ENCODE measurements around the gene RBM17.
"Not testable (repeated sequence)": the region's sequence is repeated elsewhere in the genome, so short reads cannot be mapped to it uniquely, and the experiment has no call there.

RBM17 gene

DNA sequence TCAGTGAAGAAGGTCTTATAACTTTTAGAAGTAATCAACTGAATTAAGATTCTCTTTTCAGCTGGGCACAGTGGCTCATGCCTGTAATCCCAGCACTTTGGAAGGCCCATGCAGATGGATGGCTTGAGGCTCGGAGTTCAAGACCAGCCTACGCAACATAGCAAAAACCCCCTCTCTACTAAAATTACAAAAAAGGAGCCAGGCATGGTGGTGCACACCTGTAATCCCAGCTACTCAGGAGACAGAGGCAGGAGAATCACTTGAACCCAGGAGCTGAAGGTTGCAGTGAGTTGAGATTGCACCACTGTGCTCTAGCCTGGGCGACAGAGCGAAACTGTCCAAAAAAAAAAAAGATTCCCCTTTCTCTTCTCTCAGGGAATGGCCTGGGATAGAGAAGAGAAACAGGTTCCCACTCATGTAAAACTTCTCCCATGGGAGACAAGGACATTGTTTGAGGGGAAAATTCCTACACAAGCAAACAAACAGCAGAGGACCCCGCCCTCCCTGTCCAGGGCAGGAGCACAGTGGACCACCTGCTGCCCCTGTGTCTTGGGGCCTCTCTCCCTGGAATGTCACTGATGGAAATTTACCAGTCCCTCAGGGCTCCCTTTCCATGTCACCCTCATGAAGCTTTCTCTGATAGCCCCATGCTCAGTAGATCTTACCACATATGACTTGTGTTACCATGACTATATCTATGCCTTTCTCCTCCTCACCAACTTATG is 32.3 kb upstream of the RBM17 start:
- DNase-seq, result no peak

- DNase-seq, result no peak
Measured at GRCh38 chr10:6058682-6059475, 30.0 kb upstream of the RBM17 start.

GRCh38 chr10:6059506-6059905 is 29.3 kb upstream of the RBM17 start:
- no peak for DNase-seq

DNA sequence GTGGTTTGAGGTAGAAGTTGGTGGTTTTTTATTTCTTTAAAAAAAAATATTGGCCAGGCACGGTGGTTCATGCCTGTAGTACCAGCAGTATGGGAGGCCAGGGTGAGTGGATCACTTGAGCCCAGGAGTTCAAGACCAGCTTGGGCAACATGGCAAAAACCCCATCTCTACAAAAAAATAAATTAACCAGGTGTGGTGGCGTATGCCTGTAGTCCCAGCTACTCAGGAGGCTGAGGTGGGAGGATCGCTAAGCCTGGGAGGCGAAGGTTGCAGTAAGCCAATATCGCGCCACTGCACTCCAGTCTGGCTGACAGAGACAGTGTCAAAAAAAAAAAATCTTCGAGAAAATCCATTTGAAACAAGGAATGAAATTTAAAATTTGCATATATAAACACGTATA is 27.8 kb upstream of the RBM17 start:
- DNase-seq, result no peak

DNA sequence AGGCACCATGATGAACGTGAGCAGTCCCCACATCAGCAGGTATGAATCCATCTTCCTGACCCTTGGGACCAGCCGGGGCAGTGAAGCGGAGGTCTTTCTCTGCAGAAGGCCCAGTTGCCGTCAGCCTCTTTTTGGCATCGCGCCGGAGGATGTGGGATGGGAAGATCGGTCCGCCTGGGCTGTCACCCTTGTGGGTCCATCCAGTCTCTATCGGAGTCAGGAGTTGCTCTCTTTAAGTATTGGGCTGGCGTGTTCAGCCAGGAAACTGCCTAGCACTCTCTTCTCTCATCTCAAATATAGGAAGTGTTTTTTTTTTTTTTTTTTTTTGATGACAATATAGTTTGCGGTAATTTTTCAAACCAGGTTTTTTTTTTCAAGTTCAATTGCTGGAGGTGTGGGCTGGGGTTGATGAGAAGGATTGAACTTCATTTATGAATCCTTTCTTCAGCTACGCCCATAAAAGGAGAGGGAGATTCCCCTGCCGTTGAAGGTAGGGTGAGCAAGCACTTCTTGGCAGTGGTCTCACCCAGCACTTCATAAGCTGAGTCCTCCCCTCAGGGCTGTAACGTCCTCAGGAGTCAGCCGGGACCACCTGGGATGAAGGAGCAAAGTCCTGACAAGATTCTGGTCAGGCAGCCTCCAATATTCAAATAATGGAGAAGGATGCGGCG is 26.6 kb upstream of the RBM17 start, which contains the start of gene IL2RA:
Gene IL2RA (minus strand): TSS at position 267 of the 671 bp plus-strand sequence. CDS start 216 bp downstream, at position 51.
- DNase-seq, result no peak

DNA sequence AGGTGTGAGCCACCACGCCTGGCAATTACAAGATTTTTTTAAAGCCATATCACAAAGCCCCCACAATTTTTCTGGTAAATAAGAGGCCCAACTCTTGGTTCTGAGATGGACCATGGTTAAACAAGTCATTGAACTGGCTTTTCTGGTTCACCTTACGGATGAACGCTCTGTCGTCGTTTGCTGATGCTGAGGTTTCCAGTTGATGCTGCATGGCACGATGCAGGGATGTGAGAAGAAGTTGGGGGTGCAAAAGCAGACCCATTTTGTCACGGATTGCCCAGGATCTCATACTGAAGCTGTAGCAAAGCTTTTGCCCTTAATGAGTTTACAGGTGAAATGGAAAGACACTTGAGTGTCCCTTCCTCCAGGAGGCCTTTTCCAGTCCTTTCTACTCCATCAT is 24.7 kb upstream of the RBM17 start:
- no peak for DNase-seq

GRCh38 chr10:6064726-6065125 is 24.1 kb upstream of the RBM17 start:
- not testable (repeated sequence) for DNase-seq

- no peak for DNase-seq
Measured at GRCh38 chr10:6065406-6065805, 23.4 kb upstream of the RBM17 start.

GRCh38 chr10:6065835-6066234 is 23.0 kb upstream of the RBM17 start:
- DNase-seq, result no peak

DNA sequence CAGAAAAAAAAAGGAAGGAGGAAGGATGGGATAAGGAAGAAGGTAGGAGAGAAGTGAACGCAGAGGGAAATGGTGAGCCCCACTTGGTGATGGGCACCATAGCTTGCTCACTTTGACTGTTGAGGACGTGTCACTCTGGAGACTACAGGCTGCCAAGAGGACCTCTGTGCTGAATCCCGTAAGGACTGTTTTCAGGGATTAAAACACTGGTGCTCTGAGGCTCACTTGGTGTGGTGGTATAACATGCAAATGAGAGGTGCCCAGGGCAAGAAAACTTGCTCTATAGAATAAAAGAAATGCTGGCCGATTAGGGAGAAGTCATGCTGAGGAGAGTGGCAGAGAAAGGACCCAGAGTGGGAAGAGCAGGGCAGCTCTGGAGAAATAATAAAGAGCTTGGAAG is 21.4 kb upstream of the RBM17 start:
- DNase-seq, result no peak

- no peak for DNase-seq
Measured at GRCh38 chr10:6068006-6068405, 20.8 kb upstream of the RBM17 start.

- DNase-seq, result peak in 1 of 14 donors; percentile 14
Measured at GRCh38 chr10:6068422-6068821, 20.4 kb upstream of the RBM17 start.

DNA sequence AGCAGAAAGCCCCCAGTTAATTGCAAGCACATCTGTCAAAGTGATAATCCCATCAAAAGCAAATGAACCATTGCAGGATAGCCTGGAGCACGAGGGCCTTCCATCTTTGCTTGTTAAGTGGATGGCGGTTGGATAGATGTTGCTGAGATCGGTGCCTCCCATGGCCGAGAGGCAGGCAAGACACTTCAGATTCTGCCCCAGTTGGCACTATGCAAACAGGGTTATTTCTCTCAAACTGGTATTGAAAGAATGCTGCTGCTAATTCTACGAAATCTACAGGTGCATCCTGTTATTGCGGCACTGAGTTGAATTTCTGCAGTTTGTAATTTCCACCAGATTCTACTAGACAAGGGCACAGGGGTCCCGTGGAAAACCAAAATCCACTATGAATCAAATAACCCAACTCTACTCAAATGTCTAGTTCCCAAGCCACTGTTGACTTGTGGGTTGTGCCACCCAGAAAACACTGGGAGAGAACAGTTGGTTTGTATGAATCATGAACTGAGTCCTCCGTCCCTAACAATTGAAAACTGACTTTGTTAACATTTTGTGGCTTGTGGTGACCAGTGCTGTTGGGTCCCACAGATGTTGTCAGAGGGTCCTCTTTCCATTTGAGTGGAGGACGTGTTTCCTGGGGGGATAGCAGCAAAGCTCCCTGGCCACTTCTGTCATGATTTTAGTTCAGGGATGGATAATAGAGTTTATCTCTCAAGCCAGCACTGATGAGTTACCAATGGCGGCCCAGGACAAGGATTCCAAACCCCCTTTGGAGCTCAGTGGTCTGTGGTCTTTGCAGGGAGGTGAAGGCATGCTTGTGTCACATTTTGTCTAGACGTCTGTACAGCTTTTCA is 19.5 kb upstream of the RBM17 start:
- no peak for DNase-seq

DNA sequence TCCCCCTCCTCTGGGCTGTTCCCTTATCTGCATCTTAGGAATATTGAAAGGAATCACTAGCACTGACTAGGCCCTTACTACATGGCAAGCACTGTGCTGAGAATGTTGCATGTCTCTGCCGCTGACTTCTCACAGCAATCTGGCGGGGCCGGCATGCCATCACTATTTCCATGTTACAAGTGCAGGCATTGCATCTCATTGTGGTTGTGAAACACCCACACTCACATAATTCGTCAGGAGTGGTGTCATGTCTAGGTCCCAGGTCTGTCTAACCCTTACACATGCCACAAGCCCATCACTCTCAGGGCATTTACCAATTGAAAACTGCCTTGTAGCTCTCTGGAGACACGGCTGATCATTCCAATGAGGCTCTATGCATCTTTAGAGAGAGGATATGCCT is 18.2 kb upstream of the RBM17 start:
- no peak for DNase-seq

GRCh38 chr10:6071181-6072175 is 17.4 kb upstream of the RBM17 start:
- DNase-seq, result no peak

DNA sequence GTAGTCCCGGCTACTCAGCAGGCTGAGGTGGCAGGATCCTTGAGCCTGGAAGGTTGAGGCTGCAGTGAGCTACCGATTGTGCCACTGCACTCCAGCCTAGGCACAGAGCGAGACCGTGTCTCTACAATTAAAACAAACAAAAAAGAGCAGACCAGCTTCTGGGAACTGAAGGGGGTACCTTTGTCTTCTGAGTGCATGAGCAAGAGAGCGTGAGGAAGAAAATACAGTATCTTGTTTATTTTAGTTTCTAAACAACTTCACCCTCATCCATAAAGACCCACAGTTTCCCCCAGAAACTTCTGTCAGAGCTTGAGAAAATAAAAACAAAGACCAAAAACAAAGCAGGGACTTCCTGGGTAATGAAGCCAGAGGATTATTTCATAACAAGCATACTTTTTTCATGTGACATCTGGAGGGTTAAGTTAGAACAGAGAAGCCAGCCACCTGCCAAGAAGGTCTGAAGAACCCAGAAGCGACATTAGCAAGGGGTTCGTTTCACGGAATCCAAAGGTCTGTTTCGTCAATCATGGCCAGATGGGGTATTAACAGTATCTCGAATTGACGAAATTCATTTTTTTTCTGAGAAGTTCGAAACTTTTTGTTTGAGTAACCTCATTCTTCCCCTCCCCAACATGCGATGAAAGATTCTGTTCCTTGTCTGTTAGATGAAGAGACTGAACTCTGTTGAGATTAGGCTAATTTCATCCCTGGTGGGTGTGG is 16.5 kb upstream of the RBM17 start:
- DNase-seq, result no peak

- DNase-seq, result no peak
Measured at GRCh38 chr10:6074489-6075301, 14.1 kb upstream of the RBM17 start.

GRCh38 chr10:6077071-6077675 is 11.7 kb upstream of the RBM17 start:
- DNase-seq, result no peak

DNA sequence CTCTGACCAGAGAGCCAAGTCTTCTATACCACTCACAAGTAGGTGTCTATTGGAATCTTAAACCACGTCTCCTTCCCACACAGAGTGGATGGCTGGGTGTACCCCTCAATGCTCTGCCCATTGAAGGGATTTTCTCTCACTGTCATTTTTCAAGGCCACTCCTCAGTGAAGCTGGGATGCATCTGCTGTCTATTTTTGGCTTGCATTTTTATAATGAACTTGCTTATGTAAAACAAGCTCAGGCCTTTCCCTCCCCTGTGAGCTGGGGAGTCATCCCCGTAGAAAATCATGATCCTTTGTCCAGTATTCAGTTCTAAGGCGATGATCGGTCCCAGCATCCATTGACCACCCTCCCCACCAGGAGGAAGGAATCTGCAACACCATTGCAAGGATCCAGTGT is 9.8 kb upstream of the RBM17 start:
- no peak for DNase-seq
